GM21390 (cell line): ENCODE measurements around the gene ISG15.
A peak's percentile ranks its signal among the peaks of the same experiment; 100 is the strongest.
"Not testable (repeated sequence)": the region's sequence is repeated elsewhere in the genome, so short reads cannot be mapped to it uniquely, and the experiment has no call there.

ENCODE experiments used
- ATAC-seq: cut with Tn5 transposase; IDR thresholded peaks from one replicate; pipeline ENCODE4 v1.9.1; 2021; ENCODE audit not compliant: unreplicated experiment

ISG15 gene

DNA sequence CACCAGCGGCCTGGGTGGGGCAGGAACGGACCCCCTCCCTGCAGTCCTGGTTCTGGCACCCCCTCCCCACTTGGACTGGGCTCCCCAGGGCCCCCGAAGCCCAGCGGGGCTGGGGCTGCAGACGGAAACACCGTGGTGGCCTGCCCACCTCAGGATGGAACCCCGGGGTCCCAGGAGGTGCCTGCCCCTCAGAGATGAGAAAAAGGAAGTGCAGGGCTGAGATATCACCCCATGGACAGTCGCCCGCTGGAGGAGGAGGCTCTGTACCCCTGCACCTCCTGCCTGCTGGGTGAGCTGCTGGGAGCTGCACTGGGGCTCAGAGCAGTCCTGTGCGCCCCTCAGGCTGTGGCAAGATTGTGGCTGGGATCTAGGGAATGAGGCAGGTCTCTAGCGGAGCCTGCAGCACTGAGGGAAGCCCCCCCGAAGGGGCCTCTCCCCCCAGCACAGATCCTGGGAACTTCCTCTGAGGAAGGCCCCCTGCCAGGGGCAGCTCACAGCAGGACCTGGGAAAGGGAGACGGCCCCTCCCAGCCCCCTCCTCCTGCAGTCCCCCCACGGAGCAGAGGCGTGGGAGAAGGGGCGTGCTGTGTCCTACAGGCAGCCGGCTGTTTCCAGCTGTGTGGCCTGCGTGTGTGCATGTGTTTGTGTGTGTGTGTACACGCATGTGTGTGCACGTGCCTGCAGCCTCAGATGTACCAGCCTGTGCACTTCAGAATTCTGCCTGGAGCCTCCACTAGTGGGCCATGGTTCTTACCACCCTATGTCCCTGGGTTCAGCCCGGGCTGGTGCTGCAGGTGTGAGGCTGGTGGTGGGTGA lies 13.5 kb downstream of the ISG15 start:
- ATAC-seq: no peak

DNA sequence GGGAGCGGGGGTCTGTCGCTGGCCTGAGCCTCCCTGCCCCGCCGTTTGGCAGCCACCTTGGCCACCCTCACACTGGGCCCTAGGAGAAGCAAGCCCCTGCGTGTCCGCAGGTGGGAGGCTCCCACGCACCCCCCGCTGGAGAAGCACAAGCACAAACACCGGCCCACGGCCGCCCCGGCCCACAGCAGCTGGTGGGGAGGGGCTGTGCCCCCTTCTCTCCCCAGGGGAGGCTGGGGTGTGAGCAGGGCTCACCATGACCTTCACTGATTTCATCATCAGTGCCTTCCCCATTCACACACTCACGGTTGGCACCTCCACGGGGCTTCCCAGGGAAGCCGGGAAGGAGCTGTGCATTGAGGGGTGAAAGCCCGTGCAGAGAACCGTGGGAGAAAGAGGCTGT lies 14.5 kb downstream of the ISG15 start:
- no peak for ATAC-seq

DNA sequence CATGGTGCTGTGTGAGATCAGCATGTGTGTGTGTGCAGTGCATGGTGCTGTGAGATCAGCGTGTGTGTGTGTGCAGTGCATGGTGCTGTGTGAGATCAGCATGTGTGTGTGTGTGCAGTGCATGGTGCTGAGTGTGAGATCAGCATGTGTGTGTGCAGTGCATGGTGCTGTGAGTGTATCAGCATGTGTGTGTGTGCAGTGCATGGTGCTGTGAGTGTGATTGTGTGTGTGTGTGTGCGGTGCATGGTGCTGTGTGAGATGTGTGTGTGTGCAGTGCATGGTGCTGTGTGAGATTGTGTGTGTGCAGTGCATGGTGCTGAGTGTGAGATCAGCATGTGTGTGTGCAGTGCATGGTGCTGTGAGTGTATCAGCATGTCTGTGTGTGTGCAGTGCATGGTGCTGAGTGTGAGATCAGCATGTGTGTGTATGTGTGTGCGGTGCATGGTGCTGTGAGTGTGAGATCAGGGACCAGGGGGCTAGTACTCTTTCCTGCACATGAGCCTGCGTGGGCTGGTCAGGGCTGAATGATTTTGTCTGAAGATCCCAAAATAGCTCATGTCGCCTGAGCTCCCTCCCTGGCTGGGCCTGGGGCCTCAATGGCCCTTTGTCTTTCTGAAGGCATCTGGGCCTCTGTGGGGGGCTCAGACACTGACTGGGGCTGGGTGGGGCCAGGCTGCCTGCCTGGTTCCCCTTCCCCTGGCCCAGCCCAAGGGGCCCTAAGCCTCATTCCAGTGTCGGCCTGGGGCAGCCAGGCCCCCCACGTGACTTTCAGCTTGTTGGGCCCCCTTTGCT lies 17.8 kb downstream of the ISG15 start:
- ATAC-seq: not testable (repeated sequence)

DNA sequence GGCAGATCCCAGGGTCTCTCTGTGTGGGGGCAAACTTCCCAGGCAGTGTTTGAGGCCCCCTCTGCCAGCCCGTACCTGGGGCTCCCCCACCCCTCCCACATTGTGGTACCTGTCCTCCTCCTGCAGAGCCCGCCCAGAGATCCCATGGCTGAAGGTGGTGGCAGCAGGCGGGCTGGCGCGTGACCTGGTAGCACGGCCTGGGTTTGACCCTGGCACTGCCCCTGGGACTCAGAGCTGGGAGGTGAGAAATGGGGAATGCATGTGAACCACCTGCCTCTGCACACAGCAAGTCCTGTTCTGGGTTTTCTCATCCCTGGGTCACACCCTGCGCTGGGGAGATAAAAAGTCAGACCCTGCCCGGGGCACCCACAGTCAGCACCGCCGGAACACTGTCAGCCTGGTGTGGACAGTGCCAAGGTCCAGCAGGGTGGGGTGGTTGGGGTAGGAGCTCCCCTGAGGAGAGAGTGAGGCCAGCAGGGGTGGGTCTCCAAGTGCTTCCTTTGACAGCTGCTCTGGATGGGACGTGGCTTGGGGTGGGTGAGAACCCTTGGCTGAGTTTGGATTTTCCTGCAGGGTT lies 18.4 kb downstream of the ISG15 start:
- ATAC-seq: no peak

DNA sequence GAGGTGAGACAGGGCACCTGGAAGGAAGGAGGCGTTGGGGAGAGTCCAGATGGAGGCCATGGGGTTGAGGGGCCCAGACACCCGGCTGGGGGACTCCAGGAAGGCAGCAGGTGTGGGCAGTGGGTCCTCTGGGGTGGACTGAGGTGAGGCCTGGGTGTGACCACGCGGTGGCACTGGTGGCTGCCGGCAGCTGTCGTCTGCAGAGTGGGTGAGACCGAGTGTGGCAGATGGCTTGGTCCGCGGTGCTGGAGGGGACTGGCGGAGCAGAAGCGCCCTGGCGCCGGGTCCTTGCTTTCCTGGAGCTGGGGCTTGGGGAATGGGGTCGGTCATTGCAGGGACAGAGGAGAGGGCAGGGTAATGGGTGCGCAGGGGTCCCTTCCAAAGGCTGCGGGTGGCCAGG lies 19.1 kb downstream of the ISG15 start:
- no peak for ATAC-seq

DNA sequence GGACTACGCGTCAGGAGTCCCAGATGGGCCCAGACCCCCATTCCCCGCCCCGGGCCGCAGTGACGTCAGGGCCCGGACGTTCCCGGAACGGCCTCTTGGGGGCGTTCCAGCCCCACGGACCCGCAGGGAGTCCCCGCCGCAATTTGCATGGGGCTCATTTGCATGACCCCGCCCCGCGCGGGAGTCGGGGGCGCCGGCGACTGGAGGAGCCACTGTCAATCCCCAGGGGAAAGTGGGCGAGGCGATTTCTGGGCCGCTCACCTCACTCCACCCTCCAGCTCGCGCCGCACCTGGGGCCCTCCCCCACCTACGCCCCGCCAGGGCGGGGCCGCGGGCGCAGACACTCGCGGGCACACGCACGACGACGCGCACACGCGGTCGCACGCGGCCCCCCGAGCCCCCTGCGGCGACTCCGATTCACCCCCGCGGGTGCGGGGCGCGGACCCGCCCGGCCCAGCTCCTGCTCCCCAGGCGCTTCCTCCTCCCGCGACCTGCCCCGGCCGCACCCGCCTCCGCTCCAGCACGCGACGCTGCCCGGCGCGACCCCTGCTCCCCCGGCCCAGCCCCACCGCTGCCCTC lies 19.8 kb downstream of the ISG15 start:
- ATAC-seq: peak; percentile 80

DNA sequence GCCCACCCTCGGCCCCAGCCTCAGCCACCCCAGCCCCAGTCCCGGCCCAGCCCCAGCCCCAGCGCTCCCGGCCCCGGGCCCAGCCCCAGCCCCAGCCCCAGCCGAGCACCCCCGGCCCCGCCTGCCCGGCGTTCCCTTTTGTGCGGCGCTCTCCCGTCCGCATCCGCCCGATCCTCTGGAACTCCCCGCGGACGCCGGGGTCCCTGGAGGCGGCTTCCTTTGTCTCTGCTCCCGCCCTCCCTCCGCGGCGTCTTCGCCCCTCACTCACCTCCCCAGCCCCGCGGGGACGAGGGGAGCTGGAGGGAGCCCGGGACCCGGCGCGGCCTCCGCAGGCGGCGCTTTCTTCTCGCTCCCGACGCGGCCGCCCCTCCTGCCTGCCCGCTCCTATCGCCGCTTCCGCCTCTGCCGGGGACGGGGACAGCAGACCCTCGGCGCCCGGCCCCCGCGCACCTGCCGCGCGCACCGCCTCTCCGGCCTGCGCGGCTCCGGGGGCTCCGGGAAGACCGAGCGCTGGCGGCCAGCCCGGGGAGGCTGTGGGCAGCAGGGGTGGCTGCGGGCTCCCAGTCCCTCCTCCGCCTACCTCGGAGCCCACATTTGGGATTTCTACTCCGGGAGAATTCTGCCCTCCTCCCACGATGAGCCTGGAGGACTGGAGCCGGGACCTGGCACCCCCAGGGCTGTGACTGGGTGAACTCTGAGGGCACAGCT lies 20.6 kb downstream of the ISG15 start:
- no peak for ATAC-seq

DNA sequence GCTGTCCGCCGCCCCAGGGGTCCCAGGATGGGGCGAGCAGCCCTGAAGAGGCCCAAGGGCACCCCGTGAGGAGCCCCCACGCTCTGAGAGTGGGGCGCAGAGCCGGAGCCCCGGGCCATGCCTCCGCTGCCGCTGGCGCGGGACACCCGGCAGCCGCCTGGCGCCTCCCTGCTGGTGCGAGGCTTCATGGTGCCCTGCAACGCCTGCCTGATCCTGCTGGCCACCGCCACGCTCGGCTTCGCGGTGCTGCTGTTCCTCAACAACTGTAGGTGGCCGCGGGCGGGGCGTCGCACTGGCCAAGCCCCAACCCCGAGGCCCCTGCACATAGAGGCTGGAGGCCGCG lies 21.1 kb downstream of the ISG15 start:
- ATAC-seq: no peak

DNA sequence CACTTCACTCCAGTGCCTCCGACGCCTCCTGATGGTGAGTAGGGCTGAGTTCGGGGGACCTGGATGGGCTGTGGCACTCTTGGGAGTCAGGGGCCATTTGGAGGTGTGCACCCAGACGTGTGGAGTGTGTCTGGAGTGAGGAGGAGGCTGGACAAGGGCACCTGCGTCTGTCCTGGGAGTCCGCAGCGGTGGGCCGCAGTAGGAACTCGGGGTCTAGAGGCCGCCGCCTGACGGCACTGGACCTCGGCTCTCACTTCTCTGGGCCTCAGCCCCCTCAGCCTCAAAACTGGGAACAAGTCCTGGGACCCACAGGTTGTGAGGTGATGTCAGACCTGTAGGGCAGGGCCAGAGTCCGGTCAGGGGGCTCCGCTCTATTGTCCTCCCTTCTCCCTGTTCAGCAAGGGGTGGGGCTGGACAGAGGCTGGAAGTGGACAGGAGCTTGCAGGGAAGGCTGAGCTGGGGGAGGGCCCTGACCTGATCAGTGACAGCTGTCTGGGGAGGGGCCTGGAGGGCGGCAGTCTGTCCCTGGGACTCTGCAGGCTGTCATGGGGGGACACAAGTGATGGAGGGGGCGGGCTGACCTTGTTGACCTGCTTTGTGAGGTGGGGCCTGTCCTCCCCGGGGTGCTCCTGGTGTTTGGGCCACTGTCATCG lies 22.1 kb downstream of the ISG15 start:
- no peak for ATAC-seq

DNA sequence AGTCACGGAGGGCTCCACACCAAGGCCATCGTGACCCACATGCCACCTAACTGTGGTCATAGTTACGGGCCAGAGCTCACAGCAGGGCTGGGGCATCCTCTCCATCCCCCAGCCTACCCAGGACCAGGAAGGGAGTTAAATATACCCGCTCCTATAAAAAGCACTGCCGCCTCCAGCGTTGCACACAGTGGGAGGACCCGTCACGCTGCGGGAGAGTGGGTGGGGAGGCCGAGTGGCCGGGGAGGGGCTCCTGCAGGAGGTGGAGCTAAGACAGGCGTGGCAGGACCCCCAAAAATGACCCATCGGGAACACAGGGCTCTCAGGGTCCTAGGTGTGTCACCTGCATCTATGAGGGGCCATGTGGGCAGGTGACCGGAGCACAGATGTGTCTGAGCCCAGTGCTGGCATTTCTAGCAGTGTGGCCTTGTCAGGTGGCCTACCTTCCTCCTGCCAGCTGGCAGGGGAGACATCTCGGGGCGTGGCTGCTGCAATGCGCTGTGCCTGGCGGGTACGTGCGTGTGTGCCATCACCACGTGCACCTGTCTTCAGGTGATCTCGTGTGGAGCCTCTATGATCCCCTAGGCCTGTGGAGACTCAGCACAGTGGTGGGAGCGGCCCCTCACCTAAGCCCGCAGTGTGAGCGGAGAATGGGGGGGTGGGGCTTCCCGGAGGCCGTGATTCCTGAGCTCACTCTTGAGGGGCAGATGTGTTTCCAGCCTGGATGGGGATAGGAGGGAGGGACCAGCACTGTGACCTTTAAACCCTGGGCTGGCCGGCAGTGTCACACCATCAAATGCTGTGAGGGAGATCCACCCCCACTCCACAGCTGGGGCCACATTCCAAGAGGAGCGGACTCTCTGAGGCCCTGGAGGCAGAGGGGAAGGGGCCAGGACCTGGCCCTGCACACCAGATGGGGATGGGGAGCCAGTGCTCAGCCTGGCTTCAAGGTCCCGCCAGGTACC lies 24.4 kb downstream of the ISG15 start:
- ATAC-seq: no peak

DNA sequence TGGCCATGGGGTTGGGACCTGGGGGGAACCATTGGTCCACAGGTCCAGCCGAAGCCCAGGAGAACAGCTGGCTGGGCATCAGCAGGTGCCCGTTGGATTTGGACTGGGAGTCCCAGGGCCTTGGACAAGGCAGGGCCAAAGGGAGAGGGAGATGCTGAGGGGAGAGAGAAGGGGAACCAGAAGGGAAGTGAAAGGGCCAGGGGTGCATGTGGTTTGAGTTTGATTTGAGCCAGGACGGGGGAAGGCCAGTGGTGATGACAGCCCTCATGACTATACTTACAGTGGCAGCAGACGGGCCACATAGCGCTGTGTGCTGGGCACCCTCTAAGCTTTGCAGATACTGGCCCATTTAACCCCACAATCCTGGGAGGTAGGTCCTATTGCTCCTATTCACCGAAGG lies 25.4 kb downstream of the ISG15 start:
- no peak for ATAC-seq

DNA sequence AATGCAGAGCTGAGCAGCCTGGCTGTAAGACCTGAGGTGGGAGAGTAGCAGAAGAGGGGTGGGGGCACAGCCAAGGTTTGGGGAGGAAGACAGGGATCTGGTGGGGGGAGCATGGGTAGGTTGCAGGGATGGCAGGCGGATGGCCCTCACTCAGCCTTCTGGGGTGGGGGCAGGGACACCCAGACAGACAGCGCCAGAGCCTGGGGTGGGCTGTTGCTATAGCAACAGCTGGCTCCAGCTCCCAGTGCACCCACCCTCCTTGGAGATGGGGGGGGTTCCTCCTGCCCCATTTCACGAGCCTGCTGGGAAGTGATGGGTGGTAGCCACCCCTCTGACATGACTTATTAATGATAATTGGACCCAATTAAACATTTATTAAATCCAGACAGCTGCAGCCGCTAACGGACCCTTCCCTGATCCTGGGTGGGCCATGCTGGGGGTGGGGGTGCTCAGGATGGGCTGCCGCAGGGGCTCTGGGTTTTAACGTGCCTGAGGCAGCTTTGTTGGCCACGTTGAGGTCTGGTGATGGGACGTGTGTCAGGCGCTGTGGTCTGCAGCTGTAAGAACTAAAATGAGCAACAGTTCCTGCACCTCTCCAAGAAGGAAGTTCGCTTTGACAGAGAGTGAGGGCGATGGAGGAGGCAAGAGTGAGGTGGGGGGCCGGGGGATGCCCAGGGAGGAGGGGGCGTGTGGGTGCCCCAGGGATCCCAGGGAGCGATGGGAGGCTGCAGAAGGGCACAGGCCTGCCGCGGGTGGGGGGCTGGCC lies 26.0 kb downstream of the ISG15 start:
- ATAC-seq: no peak

DNA sequence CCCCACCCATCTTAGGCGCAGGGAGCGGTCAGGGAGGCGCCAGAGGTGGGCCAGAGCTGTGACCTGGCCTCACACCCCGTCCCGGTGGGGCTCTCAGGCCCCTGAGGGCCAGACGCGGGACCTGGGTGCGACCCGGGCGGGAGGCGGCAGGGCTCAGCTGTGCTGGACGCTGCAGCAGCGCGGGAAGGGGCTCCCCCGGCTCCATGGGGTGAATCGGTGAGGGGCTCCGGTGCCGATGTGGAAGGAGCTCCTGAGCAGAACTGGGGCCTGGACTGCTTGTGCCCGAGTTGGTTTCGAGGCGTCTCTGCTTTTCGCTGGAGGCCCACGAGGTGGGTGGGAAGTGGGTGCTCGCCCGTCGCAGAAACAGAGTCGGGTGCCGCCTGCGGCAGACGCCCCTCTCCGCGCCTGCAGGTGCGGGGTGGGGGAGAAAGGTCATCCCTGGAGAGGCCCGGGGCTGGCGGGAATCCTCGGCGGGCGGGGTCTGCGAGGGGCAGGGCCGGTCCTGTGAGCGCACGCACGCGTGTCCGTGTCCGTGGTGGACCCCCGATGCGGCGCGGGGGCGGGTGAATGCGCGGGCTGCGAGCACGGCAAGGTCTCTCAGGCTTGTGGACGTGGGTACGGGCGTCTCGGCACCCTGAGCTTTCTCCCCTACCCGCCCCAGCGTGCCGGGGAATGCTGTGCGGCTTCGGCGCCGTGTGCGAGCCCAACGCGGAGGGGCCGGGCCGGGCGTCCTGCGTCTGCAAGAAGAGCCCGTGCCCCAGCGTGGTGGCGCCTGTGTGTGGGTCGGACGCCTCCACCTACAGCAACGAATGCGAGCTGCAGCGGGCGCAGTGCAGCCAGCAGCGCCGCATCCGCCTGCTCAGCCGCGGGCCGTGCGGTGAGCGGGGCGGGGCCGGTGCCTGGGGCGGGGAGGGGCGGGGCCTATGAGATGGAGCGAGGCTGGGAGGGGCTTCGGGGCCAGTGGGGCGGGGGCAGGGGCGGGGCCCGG lies 27.0 kb downstream of the ISG15 start:
- no peak for ATAC-seq

DNA sequence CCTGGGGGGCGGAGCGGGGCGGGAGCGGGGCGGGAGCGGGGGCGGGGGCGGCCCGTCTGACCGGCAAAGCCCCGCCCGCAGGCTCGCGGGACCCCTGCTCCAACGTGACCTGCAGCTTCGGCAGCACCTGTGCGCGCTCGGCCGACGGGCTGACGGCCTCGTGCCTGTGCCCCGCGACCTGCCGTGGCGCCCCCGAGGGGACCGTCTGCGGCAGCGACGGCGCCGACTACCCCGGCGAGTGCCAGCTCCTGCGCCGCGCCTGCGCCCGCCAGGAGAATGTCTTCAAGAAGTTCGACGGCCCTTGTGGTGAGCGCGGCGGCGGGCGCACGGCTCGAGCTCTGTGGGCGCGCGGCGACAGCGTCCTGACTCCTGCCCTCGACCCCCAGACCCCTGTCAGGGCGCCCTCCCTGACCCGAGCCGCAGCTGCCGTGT lies 27.8 kb downstream of the ISG15 start:
- no peak for ATAC-seq

DNA sequence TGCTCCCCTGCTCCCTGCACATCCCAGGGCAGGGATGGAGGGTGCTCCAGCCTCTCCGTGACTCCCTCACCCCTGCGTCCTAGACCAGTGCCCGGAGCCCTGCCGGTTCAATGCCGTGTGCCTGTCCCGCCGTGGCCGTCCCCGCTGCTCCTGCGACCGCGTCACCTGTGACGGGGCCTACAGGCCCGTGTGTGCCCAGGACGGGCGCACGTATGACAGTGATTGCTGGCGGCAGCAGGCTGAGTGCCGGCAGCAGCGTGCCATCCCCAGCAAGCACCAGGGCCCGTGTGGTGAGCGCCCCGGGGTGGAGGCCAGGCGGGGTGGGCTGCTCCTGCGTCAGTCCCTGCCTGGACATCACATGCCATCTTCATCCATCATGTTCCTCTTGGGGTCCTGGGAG lies 28.6 kb downstream of the ISG15 start:
- ATAC-seq: no peak

DNA sequence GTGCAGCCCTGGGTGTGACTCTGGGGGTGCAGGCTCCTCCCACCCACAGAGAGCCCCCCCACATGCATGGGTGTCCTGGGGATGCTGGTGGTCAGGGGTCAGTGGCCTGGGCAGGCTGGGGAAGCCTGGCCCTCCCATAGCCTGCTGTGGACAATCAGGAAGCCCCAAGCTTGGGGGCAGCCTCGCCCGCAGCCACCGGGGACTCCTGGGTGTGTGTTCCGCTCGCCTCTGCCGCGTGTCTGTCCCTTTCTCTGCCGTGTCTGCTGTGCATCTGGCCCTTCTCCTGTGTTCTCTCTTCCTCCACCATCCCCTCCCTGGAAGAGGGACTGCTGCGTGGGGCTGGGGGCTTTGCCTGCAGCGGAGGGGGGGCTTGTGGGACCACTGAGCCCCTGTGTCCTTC lies 29.5 kb downstream of the ISG15 start:
- ATAC-seq: no peak

DNA sequence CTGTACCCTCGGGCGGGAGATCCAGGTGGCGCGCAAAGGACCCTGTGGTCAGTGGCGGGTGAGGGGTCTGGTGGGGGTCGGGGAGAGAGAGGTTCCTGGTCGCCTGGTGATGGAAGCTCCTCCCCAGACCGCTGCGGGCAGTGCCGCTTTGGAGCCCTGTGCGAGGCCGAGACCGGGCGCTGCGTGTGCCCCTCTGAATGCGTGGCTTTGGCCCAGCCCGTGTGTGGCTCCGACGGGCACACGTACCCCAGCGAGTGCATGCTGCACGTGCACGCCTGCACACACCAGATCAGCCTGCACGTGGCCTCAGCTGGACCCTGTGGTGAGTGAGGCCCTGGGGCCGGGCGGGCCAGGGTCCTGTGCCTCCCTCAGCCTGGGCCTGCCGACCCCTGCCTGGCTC lies 30.1 kb downstream of the ISG15 start:
- ATAC-seq: no peak

DNA sequence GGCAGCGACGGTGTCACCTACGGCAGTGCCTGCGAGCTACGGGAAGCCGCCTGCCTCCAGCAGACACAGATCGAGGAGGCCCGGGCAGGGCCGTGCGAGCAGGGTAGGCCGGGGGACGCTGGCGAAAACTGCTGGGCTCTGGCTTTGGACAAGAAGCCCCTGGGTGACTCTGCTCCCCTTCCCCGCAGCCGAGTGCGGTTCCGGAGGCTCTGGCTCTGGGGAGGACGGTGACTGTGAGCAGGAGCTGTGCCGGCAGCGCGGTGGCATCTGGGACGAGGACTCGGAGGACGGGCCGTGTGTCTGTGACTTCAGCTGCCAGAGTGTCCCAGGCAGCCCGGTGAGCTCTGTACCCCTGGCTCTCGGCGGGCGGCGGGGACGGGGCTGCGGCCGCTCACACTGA lies 30.6 kb downstream of the ISG15 start:
- ATAC-seq: no peak
